ENCODE data around the gene CTSC. TPM values are rescaled to one million over a fixed set of nuclear protein-coding genes. Genes with fewer than 3 reads are reported as not detected.
A peak's percentile ranks its signal among the peaks of the same experiment; 100 is the strongest.
"Not testable (repeated sequence)": the region's sequence is repeated elsewhere in the genome, so short reads cannot be mapped to it uniquely, and the experiment has no call there.

Gene CTSC
- total RNA-seq, 1 experiment from 2014 or later, result 748 TPM

GRCh38 chr11:88292171-88292843 lies 45.2 kb downstream of the CTSC start:
- peak; percentile 21 for DNase-seq (ENCODE audit: extremely low read depth, low read depth)

GRCh38 chr11:88288560-88288959 lies 49.0 kb downstream of the CTSC start:
- no peak for DNase-seq (ENCODE audit: extremely low read depth, low read depth)

GRCh38 chr11:88284336-88285050 lies 53.0 kb downstream of the CTSC start:
- DNase-seq (ENCODE audit: extremely low read depth, low read depth), result no peak

- no peak for DNase-seq (ENCODE audit: extremely low read depth, low read depth)
Observed at GRCh38 chr11:88282747-88283515, 54.6 kb downstream of the CTSC start.

- no peak for DNase-seq (ENCODE audit: extremely low read depth, low read depth)
Observed at GRCh38 chr11:88281317-88281712, 56.2 kb downstream of the CTSC start.

- DNase-seq (ENCODE audit: extremely low read depth, low read depth), result no peak
Observed at GRCh38 chr11:88280673-88281316, 56.7 kb downstream of the CTSC start.

GRCh38 chr11:88277349-88277915 lies 60.1 kb downstream of the CTSC start:
- DNase-seq (ENCODE audit: extremely low read depth, low read depth), result no peak

- DNase-seq (ENCODE audit: extremely low read depth, low read depth), result no peak
Observed at GRCh38 chr11:88275636-88276035, 61.9 kb downstream of the CTSC start.

- DNase-seq (ENCODE audit: extremely low read depth, low read depth), result no peak
Observed at GRCh38 chr11:88266919-88267318, 70.6 kb downstream of the CTSC start.

- no peak for DNase-seq (ENCODE audit: extremely low read depth, low read depth)
Observed at GRCh38 chr11:88266157-88266556, 71.4 kb downstream of the CTSC start.

- DNase-seq (ENCODE audit: extremely low read depth, low read depth), result no peak
Observed at GRCh38 chr11:88259431-88259830, 78.1 kb downstream of the CTSC start.

- no peak for DNase-seq (ENCODE audit: extremely low read depth, low read depth)
Observed at GRCh38 chr11:88252208-88252607, 85.3 kb downstream of the CTSC start.

GRCh38 chr11:88250566-88251242 lies 86.8 kb downstream of the CTSC start:
- no peak for DNase-seq (ENCODE audit: extremely low read depth, low read depth)

- no peak for DNase-seq (ENCODE audit: extremely low read depth, low read depth)
Observed at GRCh38 chr11:88249706-88250105, 87.8 kb downstream of the CTSC start.

- DNase-seq (ENCODE audit: extremely low read depth, low read depth), result no peak
Observed at GRCh38 chr11:88246696-88247095, 90.8 kb downstream of the CTSC start.

GRCh38 chr11:88245576-88245975 lies 92.0 kb downstream of the CTSC start:
- not testable (repeated sequence) for DNase-seq (ENCODE audit: extremely low read depth, low read depth)

All from NCI-H460 (cell line).